K562 (cell line): ENCODE results near the gene SLC7A4. TPM values are rescaled to one million over a fixed set of nuclear protein-coding genes. Genes with fewer than 3 reads are reported as not detected.

Experiments used
- ATAC-seq: fragments of 200-7000 bp; cut with Tn5 transposase; 3 replicates; pipeline ENCODE4 v1.9.1; 2020; ENCODE audit warnings: moderate library complexity
- BruUV-seq: library from RNA; stranded (reverse); fragments of 400-500 nt; replicated peaks from 2 replicates; lab custom pipeline; 2021; lab: Mats Ljungman, UMichigan
- CTCF ChIA-PET: fragments of 300-600 bp; formaldehyde crosslinking; extraction: SDS; loops from one replicate; lab custom pipeline; 2021; ENCODE audit warnings: low intra/inter-chr PET ratio; lab: Yijun Ruan, JAX
- POLR2A ChIA-PET: fragments of 300-600, 350-650 bp; sonication (Branson Sonifier 250); formaldehyde crosslinking; extraction: SDS; loops from one replicate; lab custom pipeline; 2021; ENCODE audit warnings: antibody characterized with exemption, inconsistent platforms; lab: Yijun Ruan, JAX
- DNase-seq, 4 experiments: peaks; one replicate each; pipeline versions ENCODE4 v3.0.0 to v3.0.0-alpha.2; 2011 to 2018; ENCODE audit warnings: low spot score in 3 of 4, mixed read lengths in 3 of 4; ENCODE audit errors: extremely low read depth in 1 of 4
- FAIRE-seq: peaks from 2 replicates; lab custom pipeline; 2011; peaks lifted over from hg19 to GRCh38; lab: Jason Lieb, UNC
- H2AFZ ChIP-seq: 2 replicates; pipeline ENCODE4 v1.6.0; 2011; ENCODE audit warnings: low read depth, low read length, control low read depth, inconsistent platforms
- H3K27ac ChIP-seq: fragments of 200-600 bp; 3 replicates; pipeline ENCODE4 v1.8.0; 2011; ENCODE audit warnings: low read depth, mild to moderate bottlenecking, control low read depth, inconsistent platforms, low read length, moderate library complexity, mixed read lengths; ENCODE audit errors: extremely low read depth
- H3K27me3 ChIP-seq, 2 experiments: fragments of 300-600 bp in 1 of 2; 2 replicates in 1 of 2; 3 replicates in 1 of 2; pipeline versions ENCODE4 v1.6.0 to v1.8.0; 2011; ENCODE audit warnings: inconsistent platforms in 2 of 2, low read length in 2 of 2, mild to moderate bottlenecking in 1 of 2, mixed read lengths in 1 of 2, moderate library complexity in 1 of 2; ENCODE audit not compliant: control insufficient read depth in 2 of 2, insufficient read depth in 2 of 2
- H3K36me3 ChIP-seq: fragments of 300-600 bp; 3 replicates; pipeline ENCODE4 v1.8.0; 2011; ENCODE audit warnings: mild to moderate bottlenecking, low read length, inconsistent platforms; ENCODE audit not compliant: control insufficient read depth, insufficient read depth
- H3K4me1 ChIP-seq, 2 experiments: fragments of 200-600 bp in 1 of 2; replicated peaks in 1 of 2; 2 replicates in 1 of 2; 3 replicates in 1 of 2; pipeline versions ENCODE4 v1.5.1 to v1.8.0; 2011; ENCODE audit warnings: inconsistent platforms in 2 of 2, low read length in 2 of 2, mild to moderate bottlenecking in 1 of 2, mixed read lengths in 1 of 2, moderate library complexity in 1 of 2; ENCODE audit not compliant: control insufficient read depth in 2 of 2, insufficient read depth in 2 of 2
- H3K4me2 ChIP-seq: 2 replicates; pipeline ENCODE4 v1.6.1; 2011; ENCODE audit warnings: low read length, control low read depth, inconsistent platforms, mixed read lengths; ENCODE audit not compliant: insufficient read depth
- H3K4me3 ChIP-seq: fragments of 200-600 bp; sonication (generic), shearing (Covaris generic); 2 replicates; pipeline ENCODE4 v1.5.1; 2016; ENCODE audit warnings: control low read depth, inconsistent platforms
- H3K79me2 ChIP-seq: fragments of 200-600 bp; 3 replicates; pipeline ENCODE4 v1.8.0; 2011; ENCODE audit warnings: low read length, inconsistent platforms; ENCODE audit not compliant: control insufficient read depth, insufficient read depth
- H3K9ac ChIP-seq, 2 experiments: 2 replicates each; pipeline versions ENCODE4 v1.6.0 to v1.6.1; 2011; ENCODE audit warnings: low read depth in 2 of 2, low read length in 2 of 2, control low read depth in 1 of 2, inconsistent platforms in 1 of 2, mild to moderate bottlenecking in 1 of 2, mixed read lengths in 1 of 2; ENCODE audit not compliant: insufficient read depth in 1 of 2
- H3K9me1 ChIP-seq: one replicate; pipeline ENCODE4 v1.6.0; 2011; ENCODE audit warnings: inconsistent platforms, mild to moderate bottlenecking, low read length, moderate library complexity; ENCODE audit not compliant: control insufficient read depth, insufficient read depth
- H3K9me3 ChIP-seq: replicated peaks from 2 replicates; pipeline ENCODE4 v1.5.1; 2011; ENCODE audit warnings: low read depth, low read length, inconsistent platforms; ENCODE audit not compliant: control insufficient read depth, insufficient read depth
- H4K20me1 ChIP-seq: replicated peaks from 2 replicates; pipeline ENCODE4 v1.6.1; 2011; ENCODE audit warnings: low read length, inconsistent platforms, mixed read lengths; ENCODE audit not compliant: control insufficient read depth, insufficient read depth
- ESRRA ChIP-seq: fragments of 450-650 bp; IDR thresholded peaks from 2 replicates; pipeline ENCODE4 v1.6.1; 2014; ENCODE audit warnings: low read depth, mild to moderate bottlenecking, moderate library complexity, borderline replicate concordance
- FOXJ2 ChIP-seq: fragments of 200-800 bp; sonication (Bioruptor generic); IDR thresholded peaks from 2 replicates; pipeline ENCODE4 v1.6.1; 2016; ENCODE audit warnings: missing genetic modification characterization, missing compliant biosample characterization
- GABPA ChIP-seq: fragments of 200-800 bp; sonication (Bioruptor generic); conservative IDR thresholded peaks from 2 replicates; pipeline ENCODE4 v1.6.1; 2016; ENCODE audit warnings: low read depth, missing genetic modification characterization, missing compliant biosample characterization
- HLTF ChIP-seq: fragments of 450-650 bp; IDR thresholded peaks from 2 replicates; pipeline ENCODE4 v1.6.1; 2016
- NFYB ChIP-seq: IDR thresholded peaks from 2 replicates; pipeline ENCODE4 v1.6.1; 2011; ENCODE audit warnings: mild to moderate bottlenecking, moderate library complexity; ENCODE audit not compliant: insufficient read length; ENCODE audit errors: extremely low read depth
- OTX1 ChIP-seq: fragments of 450-650 bp; formaldehyde crosslinking; IDR thresholded peaks from 2 replicates; pipeline ENCODE4 v1.4.0; 2022; ENCODE audit warnings: mild to moderate bottlenecking
- PTTG1 ChIP-seq: fragments of 450-650 bp; IDR thresholded peaks from 2 replicates; pipeline ENCODE4 v1.6.1; 2016; ENCODE audit warnings: low read depth, mild to moderate bottlenecking, missing genetic modification characterization, missing compliant biosample characterization
- SETDB1 ChIP-seq: IDR thresholded peaks from one replicate; pipeline ENCODE4 v1.6.1; 2012; ENCODE audit warnings: low read length, control low read depth, inconsistent platforms
- YY1 ChIP-seq, 3 experiments: IDR thresholded peaks; 2 replicates each; pipeline ENCODE4 v1.6.1; 2011; ENCODE audit warnings: low read length in 2 of 3, mild to moderate bottlenecking in 2 of 3, moderate library complexity in 2 of 3, borderline replicate concordance in 1 of 3, control low read depth in 1 of 3, low read depth in 1 of 3; ENCODE audit not compliant: insufficient read depth in 3 of 3, insufficient replicate concordance in 2 of 3, control insufficient read depth in 1 of 3, insufficient read length in 1 of 3; ENCODE audit errors: extremely low read depth in 1 of 3
- ZNF197 ChIP-seq: fragments of 200-800 bp; sonication (Bioruptor generic); IDR thresholded peaks from 2 replicates; pipeline ENCODE4 v1.6.1; 2016; ENCODE audit warnings: low read depth, missing genetic modification characterization, missing compliant biosample characterization
- ZNF766 ChIP-seq: fragments of 200-800 bp; sonication (Bioruptor generic); conservative IDR thresholded peaks from 2 replicates; pipeline ENCODE4 v1.6.1; 2016; ENCODE audit warnings: missing genetic modification characterization, missing compliant biosample characterization
- WGBS: fragments of 100-300 bp; shearing (Covaris generic); methylation state at CpG from one replicate; pipeline ENCODE4 v1.1.6; 2016; ENCODE audit warnings: low coverage, mixed read lengths; ENCODE audit not compliant: insufficient coverage; ENCODE audit errors: missing lambda C conversion rate; 5-methylcytosine and 5-hydroxymethylcytosine counted together
- in situ Hi-C: fragments of 300-500 bp; cut with MboI; formaldehyde crosslinking; loops from 4 replicates; pipeline ENCODE4 v1.15.0; 2018; ENCODE audit warnings: inconsistent platforms, mixed read lengths
- intact Hi-C: fragments of 100-400 bp; cut with micrococcal nuclease; formaldehyde crosslinking; loops from 2 replicates; pipeline ENCODE4 v1.14.2; 2022
- polyA plus RNA-seq, 8 experiments: library from polyadenylated mRNA; depleted of rRNA in 4 of 8; stranded (reverse) in 5 of 8; unstranded in 3 of 8; fragments of >200 nt; fragmentation: Nextera tagmentation in 2 of 8; fragmentation: Illumina TruSeq in 1 of 8; extraction: Ambion mirVana in 2 of 8; extraction: Trizol in 1 of 8; gene quantifications; 2 replicates each; pipeline versions ENCODE4 v1.2.1 to v1.2.3, GENCODE V29; 2011 to 2014; ENCODE audit warnings: inconsistent platforms in 1 of 8, missing spikeins in 1 of 8
- total RNA-seq, 7 experiments: library from RNA; depleted of rRNA in 6 of 7; stranded (reverse); fragments of >200 nt in 6 of 7; fragmentation: Illumina TruSeq in 2 of 7; extraction: Trizol in 2 of 7; gene quantifications; 2 replicates each; pipeline versions ENCODE4 v1.2.1 to v1.2.3, GENCODE V29; 2011 to 2021; ENCODE audit warnings: low replicate concordance in 1 of 7
- TF ChIP-seq, protein P1 (sequence below): sonication (generic); formaldehyde crosslinking; IDR thresholded peaks from 2 replicates; pipeline ENCODE4 v1.8.0; 2022; ENCODE audit warnings: missing genetic modification reagents, mild to moderate bottlenecking, moderate library complexity, borderline replicate concordance

Gene SLC7A4
- total and polyA plus RNA-seq, 9 of the 15 experiments (the other 6 are each of a cell fraction or from before 2014, with no cell fraction given): not detected

DNA sequence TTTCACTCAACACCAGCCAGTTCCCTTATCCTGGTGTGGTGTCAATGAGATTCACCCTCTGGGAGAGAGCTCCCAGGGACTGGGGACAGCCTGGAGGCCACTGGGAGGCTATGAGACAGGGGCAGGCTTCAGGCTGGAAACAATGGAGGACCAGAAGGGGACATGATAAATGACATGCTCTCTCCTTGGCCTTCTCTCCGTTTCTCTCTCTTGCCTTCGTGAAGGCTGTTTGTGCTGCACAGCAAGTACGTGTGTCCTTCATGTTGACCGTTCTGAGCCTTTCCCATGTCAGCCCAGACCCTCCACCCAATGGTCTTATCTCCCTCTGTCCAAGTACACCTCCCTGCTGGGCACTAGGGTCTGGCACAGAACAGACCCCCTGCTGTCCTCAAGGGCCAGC is 51.8 kb downstream of the SLC7A4 start (continued):
- peak in 1 of 3 experiments; percentile 68 for TF ChIP-seq YY1 (IDR thresholded peaks at IDR 0.05; ENCODE audit: borderline replicate concordance in 1 of 3, control insufficient read depth in 1 of 3, extremely low read depth in 1 of 3, insufficient read depth in 3 of 3, insufficient read length in 1 of 3, insufficient replicate concordance in 2 of 3, low read depth in 1 of 3, low read length in 2 of 3)
- no peak for TF ChIP-seq ZNF197 (CRISPR knock-in tag)
- no peak for TF ChIP-seq FOXJ2 (tag)
- TF ChIP-seq NFYB: no peak
- TF ChIP-seq GABPA: no peak
- TF ChIP-seq ZNF766: no peak
- 0 out of 2 replicates have a peak, but pooled peaks have one; percentile 48 for TF ChIP-seq OTX1
- TF ChIP-seq HLTF: no peak
- TF ChIP-seq, all 486 proteins: peak for 3

DNA sequence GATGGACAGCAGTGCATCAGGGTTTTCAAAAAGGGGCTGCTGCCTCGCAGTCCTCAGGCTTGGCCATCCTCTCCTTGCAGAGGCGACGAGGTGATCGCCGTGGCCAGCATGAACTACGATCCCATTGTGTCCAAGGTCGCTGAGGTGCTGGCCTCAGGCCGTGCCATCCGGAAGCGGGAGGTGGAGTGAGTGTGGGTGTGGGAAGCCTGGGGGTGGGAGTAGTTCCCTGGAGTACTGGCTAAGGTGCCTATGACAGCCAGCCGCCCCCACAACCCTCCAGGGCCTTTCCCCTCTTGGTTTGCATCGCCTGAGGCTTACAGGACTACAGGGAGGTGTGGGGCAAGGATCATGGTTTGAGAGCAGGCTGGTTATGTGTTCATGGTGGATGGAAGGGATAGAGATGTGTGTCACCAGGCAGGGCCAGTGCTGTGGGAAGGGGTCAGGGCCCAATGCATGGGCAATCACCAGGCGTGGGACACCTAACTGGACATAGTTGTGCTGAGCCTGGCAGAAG is 52.4 kb downstream of the SLC7A4 start:
- intact Hi-C loops: loop anchor here (5.0 kb wide), 2 partner anchors 48 to 203 kb away; no protein-coding TSS in a partner anchor
- H3K4me3 ChIP-seq: no peak overlapping the region
- peaks cover 23% of the 10 kb centered on the region for H3K79me2 ChIP-seq
- peaks cover 19% of the 10 kb centered on the region for H3K36me3 ChIP-seq
- ATAC-seq (no peak), FAIRE-seq (no peak), DNase-seq (no peak)
- WGBS: 77% methylated on average over 13 of the region's 13 CpGs
- H3K9me1 ChIP-seq: peaks cover 5% of the 10 kb centered on the region
- no peak overlapping the region; the same call in 1 of the 2 replicates for H2AFZ ChIP-seq
- no TSS peak for BruUV-seq
- H3K4me1 ChIP-seq: peaks cover 19 to 58% of the 10 kb centered on the region in 2 experiments
- peaks cover 11% of the 10 kb centered on the region for H3K9me3 ChIP-seq
- ChIA-PET POLR2A (interaction anchor here (0.6 to 64.4 kb wide), 7 partner anchors 10 to 224 kb away, joined by 3 to 1556 read pairs (median 4); partner anchors contain the start of genes AIFM3, CRKL and THAP7), CTCF (no interaction called here)
- H3K27ac ChIP-seq: no peak overlapping the region; the same call in 2 of the 3 replicates
- H3K27me3 ChIP-seq: peaks cover 14 to 29% of the 10 kb centered on the region in 2 experiments; a peak in 4 of 5 replicates
- H3K9ac ChIP-seq: peak overlapping the region in 1 of 2 experiments; percentile 97; a peak in 2 of 4 replicates
- H3K4me2 ChIP-seq: no peak overlapping the region
- H4K20me1 ChIP-seq: no peaks in the 10 kb centered on the region
- in situ Hi-C loops: no loop called here
- TF ChIP-seq PTTG1: no peak
- TF ChIP-seq ESRRA: no peak
- peak; percentile 47 for TF ChIP-seq SETDB1
- TF ChIP-seq, protein P1, sequence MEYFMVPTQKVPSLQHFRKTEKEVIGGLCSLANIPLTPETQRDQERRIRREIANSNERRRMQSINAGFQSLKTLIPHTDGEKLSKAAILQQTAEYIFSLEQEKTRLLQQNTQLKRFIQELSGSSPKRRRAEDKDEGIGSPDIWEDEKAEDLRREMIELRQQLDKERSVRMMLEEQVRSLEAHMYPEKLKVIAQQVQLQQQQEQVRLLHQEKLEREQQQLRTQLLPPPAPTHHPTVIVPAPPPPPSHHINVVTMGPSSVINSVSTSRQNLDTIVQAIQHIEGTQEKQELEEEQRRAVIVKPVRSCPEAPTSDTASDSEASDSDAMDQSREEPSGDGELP: no peak
